ENCODE results near the gene NPTN.

Gene NPTN

DNA sequence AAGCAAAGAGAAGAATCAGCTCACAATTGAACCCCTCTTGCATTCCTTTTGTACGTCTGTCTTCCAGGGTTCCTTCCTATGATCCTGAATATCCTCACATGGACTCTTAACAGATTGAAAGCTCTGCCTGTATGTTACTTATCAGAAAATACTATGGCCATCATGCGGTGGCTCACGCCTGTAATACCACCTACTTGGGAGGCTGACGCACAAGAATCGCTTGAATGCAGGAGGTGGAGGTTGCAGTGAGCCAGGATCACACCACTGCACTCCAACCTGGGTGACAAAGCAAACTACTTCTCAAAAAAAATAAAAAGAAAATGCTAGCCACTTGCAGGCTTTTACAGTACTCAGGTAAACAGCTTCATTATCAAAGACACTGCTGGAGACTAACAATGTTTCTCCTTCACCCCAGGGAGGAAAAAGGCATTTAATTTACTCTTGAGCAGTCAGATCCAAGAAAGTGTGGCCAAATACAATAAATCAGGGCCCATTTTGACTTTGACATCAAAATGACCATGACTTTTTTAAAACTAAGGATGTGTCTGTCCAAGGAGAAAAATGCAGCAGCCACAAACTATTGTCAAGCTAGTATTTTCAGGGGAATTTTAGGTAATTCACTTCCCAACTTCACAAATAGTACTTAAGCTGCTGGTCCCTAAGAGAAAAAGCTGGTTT is 27.3 kb downstream of the NPTN start:
- peaks cover 99% of the 10 kb centered on the region for H3K79me2 ChIP-seq (ENCODE audit: insufficient read depth, low read length)
- no peak overlapping the region for H2AFZ ChIP-seq (ENCODE audit: low read depth, low read length, severe bottlenecking)
- no peaks in the 10 kb centered on the region for H3K9me2 ChIP-seq (replicated peaks; ENCODE audit: insufficient read depth, low read length)

DNA sequence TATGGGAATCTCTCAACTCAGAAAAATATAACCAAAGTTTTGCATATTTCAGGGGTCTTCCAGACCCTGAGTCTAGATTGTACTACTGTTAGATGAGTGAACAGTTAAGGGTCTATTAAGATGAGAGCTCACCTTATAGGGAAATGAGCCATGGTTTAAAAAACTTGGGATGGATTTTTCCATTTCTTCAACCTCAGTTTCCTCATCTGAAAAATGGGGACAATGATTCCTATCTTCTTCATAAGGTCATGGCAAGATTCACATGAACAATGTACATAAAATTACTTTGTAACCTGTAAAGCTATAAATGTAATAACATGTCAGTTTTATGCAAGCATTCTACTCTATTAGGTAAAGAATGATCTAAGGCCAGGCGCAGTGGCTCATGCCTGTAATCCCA is 28.7 kb downstream of the NPTN start:
- Histone ChIP-seq H4K20me1 (ENCODE audit: low read depth, low read length) (peaks cover 18% of the 10 kb centered on the region; the same call in 1 of the 2 replicates), H3K27ac (ENCODE audit: low read depth, low read length) (no peak overlapping the region), H3K9me2 (replicated peaks; ENCODE audit: insufficient read depth, low read length) (no peaks in the 10 kb centered on the region), H3K9me3 (ENCODE audit: insufficient read depth, low read length) (no peaks in the 10 kb centered on the region), H3K36me3 (ENCODE audit: low read length) (no peaks in the 10 kb centered on the region), H3K9ac (ENCODE audit: low read length) (no peak overlapping the region), H3K4me2 (ENCODE audit: low read depth, low read length, poor library complexity, severe bottlenecking) (no peak overlapping the region), H3F3A (ENCODE audit: insufficient read depth) (no peaks in the 10 kb centered on the region), H2AFZ (ENCODE audit: low read depth, low read length, severe bottlenecking) (no peak overlapping the region), H3K79me2 (ENCODE audit: insufficient read depth, low read length) (peaks cover 98% of the 10 kb centered on the region), H3K27me3 (ENCODE audit: low read length) (no peaks in the 10 kb centered on the region), H3K4me3 (ENCODE audit: insufficient read depth, low read length, poor library complexity, severe bottlenecking) (no peak overlapping the region)
- TF ChIP-seq EZH2phosphoT487 (conservative IDR thresholded peaks at IDR 0.05; ENCODE audit: low read length): no peak
- TF ChIP-seq, protein P1, sequence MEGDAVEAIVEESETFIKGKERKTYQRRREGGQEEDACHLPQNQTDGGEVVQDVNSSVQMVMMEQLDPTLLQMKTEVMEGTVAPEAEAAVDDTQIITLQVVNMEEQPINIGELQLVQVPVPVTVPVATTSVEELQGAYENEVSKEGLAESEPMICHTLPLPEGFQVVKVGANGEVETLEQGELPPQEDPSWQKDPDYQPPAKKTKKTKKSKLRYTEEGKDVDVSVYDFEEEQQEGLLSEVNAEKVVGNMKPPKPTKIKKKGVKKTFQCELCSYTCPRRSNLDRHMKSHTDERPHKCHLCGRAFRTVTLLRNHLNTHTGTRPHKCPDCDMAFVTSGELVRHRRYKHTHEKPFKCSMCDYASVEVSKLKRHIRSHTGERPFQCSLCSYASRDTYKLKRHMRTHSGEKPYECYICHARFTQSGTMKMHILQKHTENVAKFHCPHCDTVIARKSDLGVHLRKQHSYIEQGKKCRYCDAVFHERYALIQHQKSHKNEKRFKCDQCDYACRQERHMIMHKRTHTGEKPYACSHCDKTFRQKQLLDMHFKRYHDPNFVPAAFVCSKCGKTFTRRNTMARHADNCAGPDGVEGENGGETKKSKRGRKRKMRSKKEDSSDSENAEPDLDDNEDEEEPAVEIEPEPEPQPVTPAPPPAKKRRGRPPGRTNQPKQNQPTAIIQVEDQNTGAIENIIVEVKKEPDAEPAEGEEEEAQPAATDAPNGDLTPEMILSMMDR (IDR thresholded peaks at IDR 0.05; ENCODE audit: insufficient read depth, low read length, poor library complexity, severe bottlenecking): no peak

More for the DNA sequence above, 27.3 kb downstream of the NPTN start:
- no peak overlapping the region for H3K27ac ChIP-seq (ENCODE audit: low read depth, low read length)
- H3K4me2 ChIP-seq (ENCODE audit: low read depth, low read length, poor library complexity, severe bottlenecking): no peak overlapping the region
- no peaks in the 10 kb centered on the region for H3F3A ChIP-seq (ENCODE audit: insufficient read depth)
- no peak overlapping the region for H3K4me3 ChIP-seq (ENCODE audit: insufficient read depth, low read length, poor library complexity, severe bottlenecking)
- TF ChIP-seq, protein P1 (IDR thresholded peaks at IDR 0.05; ENCODE audit: insufficient read depth, low read length, poor library complexity, severe bottlenecking): no peak
- no peak for TF ChIP-seq EZH2phosphoT487 (conservative IDR thresholded peaks at IDR 0.05; ENCODE audit: low read length)
- H3K27me3 ChIP-seq (ENCODE audit: low read length): no peaks in the 10 kb centered on the region
- H3K9ac ChIP-seq (ENCODE audit: low read length): no peak overlapping the region
- no peaks in the 10 kb centered on the region for H3K9me3 ChIP-seq (ENCODE audit: insufficient read depth, low read length)
- peaks cover 15% of the 10 kb centered on the region; the same call in 1 of the 2 replicates for H4K20me1 ChIP-seq (ENCODE audit: low read depth, low read length)
- no peaks in the 10 kb centered on the region for H3K36me3 ChIP-seq (ENCODE audit: low read length)

DNA sequence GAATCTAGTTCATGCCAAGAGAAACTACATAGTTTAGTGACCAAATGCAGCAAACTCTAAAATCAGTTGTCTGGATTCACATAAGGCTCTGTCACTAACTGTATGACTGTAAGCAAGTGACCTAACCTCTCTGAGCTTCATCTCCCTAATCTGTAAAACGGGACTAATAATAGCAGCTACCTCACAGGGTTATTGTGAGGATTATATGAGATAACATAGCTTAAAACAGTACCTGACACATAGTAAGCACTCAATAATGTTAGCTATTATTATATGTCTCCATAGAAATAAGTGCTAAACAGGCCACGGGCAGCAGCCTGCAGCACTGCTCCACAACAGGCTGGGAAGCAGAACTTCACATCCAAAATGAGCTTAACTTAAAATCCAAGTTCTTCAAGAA is 30.2 kb downstream of the NPTN start:
- Histone ChIP-seq H3K4me3 (ENCODE audit: insufficient read depth, low read length, poor library complexity, severe bottlenecking) (no peak overlapping the region), H3K36me3 (ENCODE audit: low read length) (no peaks in the 10 kb centered on the region), H4K20me1 (ENCODE audit: low read depth, low read length) (peaks cover 14% of the 10 kb centered on the region; the same call in 1 of the 2 replicates), H3K27ac (ENCODE audit: low read depth, low read length) (no peak overlapping the region), H3K9me2 (replicated peaks; ENCODE audit: insufficient read depth, low read length) (no peaks in the 10 kb centered on the region), H3K4me2 (ENCODE audit: low read depth, low read length, poor library complexity, severe bottlenecking) (no peak overlapping the region), H3K9me3 (ENCODE audit: insufficient read depth, low read length) (no peaks in the 10 kb centered on the region), H3K9ac (ENCODE audit: low read length) (no peak overlapping the region), H3F3A (ENCODE audit: insufficient read depth) (no peaks in the 10 kb centered on the region), H3K79me2 (ENCODE audit: insufficient read depth, low read length) (peaks cover 97% of the 10 kb centered on the region), H3K27me3 (ENCODE audit: low read length) (no peaks in the 10 kb centered on the region), H2AFZ (ENCODE audit: low read depth, low read length, severe bottlenecking) (no peak overlapping the region)
- TF ChIP-seq EZH2phosphoT487 (conservative IDR thresholded peaks at IDR 0.05; ENCODE audit: low read length): no peak
- TF ChIP-seq, protein P1 (IDR thresholded peaks at IDR 0.05; ENCODE audit: insufficient read depth, low read length, poor library complexity, severe bottlenecking): no peak

Measured in SU-DHL-6 (cell line).